HL-60 (cell line): ENCODE data around the gene MRPL30.
"Not testable (repeated sequence)": the region's sequence is repeated elsewhere in the genome, so short reads cannot be mapped to it uniquely, and the experiment has no call there.

Experiments
- DNase-seq, 2 experiments: peaks; one replicate each; pipeline ENCODE4 v3.0.0-alpha.2; 2010 to 2020; ENCODE audit warnings: low read depth in 1 of 2, low spot score in 1 of 2
- H3K27ac ChIP-seq: fragments of 250-450 bp; sonication (Bioruptor Pico); replicated peaks from 2 replicates; pipeline ENCODE4 v1.5.1; 2020; ENCODE audit warnings: mild to moderate bottlenecking, moderate library complexity
- H3K27me3 ChIP-seq: fragments of 250-450 bp; sonication (Bioruptor Pico); 2 replicates; pipeline ENCODE4 v1.5.1; 2021; ENCODE audit warnings: mild to moderate bottlenecking, moderate library complexity; ENCODE audit not compliant: insufficient read depth, poor library complexity, severe bottlenecking
- H3K4me3 ChIP-seq: replicated peaks from 2 replicates; pipeline ENCODE4 v1.5.1; 2011; ENCODE audit warnings: mild to moderate bottlenecking, control low read depth, low read length; ENCODE audit not compliant: insufficient read depth
- GABPA ChIP-seq: IDR thresholded peaks from 2 replicates; pipeline ENCODE4 v1.6.1; 2012; ENCODE audit warnings: low read depth
- POLR2AphosphoS5 ChIP-seq: IDR thresholded peaks from 2 replicates; pipeline ENCODE4 v1.6.1; 2012; ENCODE audit warnings: low read depth
- SPI1 ChIP-seq: IDR thresholded peaks from 2 replicates; pipeline ENCODE4 v1.6.1; 2012; ENCODE audit warnings: low read depth, mild to moderate bottlenecking, borderline replicate concordance
- TF ChIP-seq, protein P1 (sequence below): IDR thresholded peaks from 2 replicates; pipeline ENCODE4 v1.6.1; 2012; ENCODE audit warnings: low read depth; ENCODE audit not compliant: insufficient replicate concordance
- TF ChIP-seq, protein P2 (sequence below): IDR thresholded peaks from one replicate; pipeline ENCODE4 v1.5.1; 2011; ENCODE audit warnings: low read length, control low read depth, inconsistent platforms; ENCODE audit not compliant: insufficient read depth

Gene MRPL30

DNA sequence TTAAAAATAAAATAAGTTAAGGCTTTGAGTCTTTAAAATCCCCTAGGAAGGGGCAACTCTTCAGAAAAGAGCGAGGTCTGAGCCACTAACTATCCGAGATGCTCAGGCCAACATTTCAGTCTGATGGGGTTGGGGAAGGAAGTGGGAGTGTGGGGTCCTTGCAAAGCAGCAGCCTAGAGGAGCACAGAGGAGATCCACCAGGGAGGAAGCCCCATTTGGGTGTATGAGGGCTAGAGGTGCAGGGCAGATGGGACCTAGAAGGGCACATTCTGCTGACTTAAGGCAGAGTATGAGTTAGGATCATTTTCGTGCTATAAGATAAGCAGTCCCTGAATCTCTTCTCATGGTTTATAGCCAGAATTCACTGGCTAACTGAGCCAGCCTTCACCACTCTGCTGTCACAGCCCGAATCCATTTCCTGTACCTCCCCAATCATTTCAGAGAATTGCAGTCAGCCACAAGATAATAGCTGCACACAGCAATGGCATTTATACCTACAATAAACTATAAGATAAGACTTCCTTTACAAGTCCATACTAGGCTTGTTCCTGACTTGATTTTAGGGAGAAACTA is 37.0 kb downstream of the MRPL30 start:
- no peak for DNase-seq
- no peaks in the 10 kb centered on the region for H3K27me3 ChIP-seq
- H3K4me3 ChIP-seq: no peak overlapping the region
- no peak for TF ChIP-seq SPI1
- no peak for TF ChIP-seq POLR2AphosphoS5
- TF ChIP-seq, protein P1, sequence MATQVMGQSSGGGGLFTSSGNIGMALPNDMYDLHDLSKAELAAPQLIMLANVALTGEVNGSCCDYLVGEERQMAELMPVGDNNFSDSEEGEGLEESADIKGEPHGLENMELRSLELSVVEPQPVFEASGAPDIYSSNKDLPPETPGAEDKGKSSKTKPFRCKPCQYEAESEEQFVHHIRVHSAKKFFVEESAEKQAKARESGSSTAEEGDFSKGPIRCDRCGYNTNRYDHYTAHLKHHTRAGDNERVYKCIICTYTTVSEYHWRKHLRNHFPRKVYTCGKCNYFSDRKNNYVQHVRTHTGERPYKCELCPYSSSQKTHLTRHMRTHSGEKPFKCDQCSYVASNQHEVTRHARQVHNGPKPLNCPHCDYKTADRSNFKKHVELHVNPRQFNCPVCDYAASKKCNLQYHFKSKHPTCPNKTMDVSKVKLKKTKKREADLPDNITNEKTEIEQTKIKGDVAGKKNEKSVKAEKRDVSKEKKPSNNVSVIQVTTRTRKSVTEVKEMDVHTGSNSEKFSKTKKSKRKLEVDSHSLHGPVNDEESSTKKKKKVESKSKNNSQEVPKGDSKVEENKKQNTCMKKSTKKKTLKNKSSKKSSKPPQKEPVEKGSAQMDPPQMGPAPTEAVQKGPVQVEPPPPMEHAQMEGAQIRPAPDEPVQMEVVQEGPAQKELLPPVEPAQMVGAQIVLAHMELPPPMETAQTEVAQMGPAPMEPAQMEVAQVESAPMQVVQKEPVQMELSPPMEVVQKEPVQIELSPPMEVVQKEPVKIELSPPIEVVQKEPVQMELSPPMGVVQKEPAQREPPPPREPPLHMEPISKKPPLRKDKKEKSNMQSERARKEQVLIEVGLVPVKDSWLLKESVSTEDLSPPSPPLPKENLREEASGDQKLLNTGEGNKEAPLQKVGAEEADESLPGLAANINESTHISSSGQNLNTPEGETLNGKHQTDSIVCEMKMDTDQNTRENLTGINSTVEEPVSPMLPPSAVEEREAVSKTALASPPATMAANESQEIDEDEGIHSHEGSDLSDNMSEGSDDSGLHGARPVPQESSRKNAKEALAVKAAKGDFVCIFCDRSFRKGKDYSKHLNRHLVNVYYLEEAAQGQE: no peak
- TF ChIP-seq, protein P2, sequence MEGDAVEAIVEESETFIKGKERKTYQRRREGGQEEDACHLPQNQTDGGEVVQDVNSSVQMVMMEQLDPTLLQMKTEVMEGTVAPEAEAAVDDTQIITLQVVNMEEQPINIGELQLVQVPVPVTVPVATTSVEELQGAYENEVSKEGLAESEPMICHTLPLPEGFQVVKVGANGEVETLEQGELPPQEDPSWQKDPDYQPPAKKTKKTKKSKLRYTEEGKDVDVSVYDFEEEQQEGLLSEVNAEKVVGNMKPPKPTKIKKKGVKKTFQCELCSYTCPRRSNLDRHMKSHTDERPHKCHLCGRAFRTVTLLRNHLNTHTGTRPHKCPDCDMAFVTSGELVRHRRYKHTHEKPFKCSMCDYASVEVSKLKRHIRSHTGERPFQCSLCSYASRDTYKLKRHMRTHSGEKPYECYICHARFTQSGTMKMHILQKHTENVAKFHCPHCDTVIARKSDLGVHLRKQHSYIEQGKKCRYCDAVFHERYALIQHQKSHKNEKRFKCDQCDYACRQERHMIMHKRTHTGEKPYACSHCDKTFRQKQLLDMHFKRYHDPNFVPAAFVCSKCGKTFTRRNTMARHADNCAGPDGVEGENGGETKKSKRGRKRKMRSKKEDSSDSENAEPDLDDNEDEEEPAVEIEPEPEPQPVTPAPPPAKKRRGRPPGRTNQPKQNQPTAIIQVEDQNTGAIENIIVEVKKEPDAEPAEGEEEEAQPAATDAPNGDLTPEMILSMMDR: no peak
- no peak for TF ChIP-seq GABPA
- H3K27ac ChIP-seq: no peak overlapping the region

DNA sequence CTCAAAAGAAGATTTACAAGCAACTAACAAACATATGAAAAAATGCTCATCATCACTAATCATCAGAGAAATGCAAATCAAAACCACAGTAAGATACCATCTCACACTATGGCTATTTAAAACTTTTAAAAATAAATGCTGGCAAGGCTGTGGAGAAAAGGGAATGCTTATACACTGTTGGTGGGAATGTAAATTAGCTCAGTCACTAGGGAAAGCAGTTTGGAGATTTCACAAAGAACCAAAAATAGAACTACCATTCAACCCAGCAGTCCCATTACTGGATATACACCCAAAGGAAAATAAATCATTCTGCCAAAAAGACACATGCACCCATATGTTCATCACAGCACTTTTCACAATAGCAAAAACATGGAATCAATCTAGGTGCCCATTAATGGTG is 52.2 kb downstream of the MRPL30 start:
- DNase-seq, H3K27me3 ChIP-seq, H3K27ac ChIP-seq, H3K4me3 ChIP-seq: not testable (repeated sequence)

DNA sequence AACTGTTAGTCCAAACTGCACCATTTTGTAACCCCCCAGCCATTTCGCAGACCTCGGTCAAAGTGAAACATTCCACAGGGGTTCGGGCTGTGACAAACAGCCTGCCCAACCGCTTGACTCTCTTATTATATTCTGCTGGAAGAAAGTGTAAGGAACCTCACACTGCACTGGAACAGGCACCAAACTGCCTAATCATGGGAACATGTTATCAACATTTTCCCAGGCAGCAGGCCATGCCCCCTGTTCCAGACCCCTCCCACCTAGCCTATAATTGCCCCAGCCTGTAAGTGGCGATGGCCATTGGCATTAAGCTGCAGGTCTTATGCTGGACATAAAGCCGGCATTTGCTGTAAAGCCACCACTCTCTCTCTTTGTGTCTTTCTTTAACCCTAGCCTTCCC is 57.6 kb downstream of the MRPL30 start:
- Histone ChIP-seq H3K27ac (no peak overlapping the region), H3K4me3 (no peak overlapping the region), H3K27me3 (no peaks in the 10 kb centered on the region)
- DNase-seq: no peak
- TF ChIP-seq, protein P2: no peak
- no peak for TF ChIP-seq GABPA

DNA sequence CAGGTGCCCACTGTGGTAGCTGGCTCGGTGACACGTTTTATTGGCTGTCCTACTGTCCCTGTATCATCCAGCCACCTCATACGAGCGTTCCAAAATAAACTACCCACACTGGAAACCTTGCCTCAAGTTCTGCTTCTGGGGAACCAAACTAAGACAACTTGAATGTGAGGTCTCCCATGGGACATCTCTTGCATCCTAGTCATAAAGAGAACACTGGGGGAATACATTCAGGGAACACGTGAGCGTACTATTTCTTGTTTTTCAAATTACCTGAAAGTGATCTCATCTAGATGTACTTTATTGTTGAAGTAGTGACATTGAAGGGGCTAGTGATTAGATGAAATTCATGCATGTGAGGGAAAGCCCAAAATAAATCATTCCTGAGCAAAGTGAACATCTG is 59.4 kb downstream of the MRPL30 start:
- TF ChIP-seq, protein P1: no peak
- TF ChIP-seq, protein P2: no peak
- no peak for TF ChIP-seq SPI1
- no peak for TF ChIP-seq POLR2AphosphoS5
- TF ChIP-seq GABPA: no peak
- Histone ChIP-seq H3K4me3 (no peak overlapping the region), H3K27ac (no peak overlapping the region), H3K27me3 (no peaks in the 10 kb centered on the region)
- DNase-seq: no peak
